ENCODE data around the gene HGS. TPM values are rescaled to one million over a fixed set of nuclear protein-coding genes. Genes with fewer than 3 reads are reported as not detected.

Gene HGS
- total RNA-seq, 1 donor from 2014 or later, result 50.5 TPM

DNA sequence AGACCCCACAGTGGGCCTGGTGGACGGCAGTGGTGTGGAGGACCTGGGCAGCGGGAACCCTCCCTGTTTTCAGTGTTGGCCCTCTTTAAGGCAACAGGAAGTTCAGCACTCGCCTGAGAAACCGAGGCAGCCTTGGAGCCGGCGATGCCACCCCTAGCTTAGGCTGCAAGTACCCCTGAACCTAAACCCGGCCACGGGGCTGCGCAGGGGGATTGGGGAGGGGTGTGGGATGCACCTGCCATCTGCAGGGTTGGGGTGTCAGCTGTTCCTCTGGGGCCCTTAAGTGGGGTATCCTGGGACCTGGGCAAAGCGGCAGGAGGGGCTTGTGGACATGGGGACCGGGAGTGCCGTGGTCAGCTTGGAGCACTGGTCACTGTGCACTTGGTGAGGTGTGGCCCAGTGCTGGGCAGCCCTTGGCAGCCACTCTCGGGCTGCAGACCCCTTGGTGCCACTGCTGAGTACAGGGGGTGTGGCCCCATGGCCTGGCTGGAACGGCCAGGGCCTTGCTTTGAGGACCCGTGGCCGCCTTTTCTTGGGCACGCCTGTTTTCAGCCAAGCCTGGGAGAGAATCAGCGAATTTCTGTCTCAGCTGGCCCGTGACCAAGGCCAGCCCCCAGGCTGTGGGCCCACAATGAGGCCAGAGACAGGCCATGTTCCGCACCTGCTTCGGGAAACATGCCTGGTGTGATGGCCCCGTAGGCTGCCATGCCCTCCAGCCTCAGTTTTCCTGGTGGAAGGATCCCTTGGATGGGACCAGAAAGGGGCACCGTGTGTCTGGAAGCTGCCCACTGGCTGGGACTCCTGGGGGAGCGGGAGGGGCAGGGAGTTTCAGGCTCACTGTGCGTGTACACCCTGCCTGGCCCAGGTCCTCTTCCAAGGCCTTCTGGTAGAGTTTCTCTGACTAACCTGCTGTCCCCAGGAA lies 24.2 kb downstream of the HGS start:
- Histone ChIP-seq H3K27me3 (ENCODE audit: low read depth) (no peaks in the 10 kb centered on the region), H3K27ac (replicated peaks) (no peak overlapping the region), H3K4me3 (no peak overlapping the region), H3K36me3 (peaks cover 38% of the 10 kb centered on the region), H3K9me3 (replicated peaks) (no peaks in the 10 kb centered on the region), H3K4me1 (peaks cover 45% of the 10 kb centered on the region)
- intact Hi-C loops (cut with micrococcal nuclease), result no loop called here
- TF ChIP-seq, protein P1, sequence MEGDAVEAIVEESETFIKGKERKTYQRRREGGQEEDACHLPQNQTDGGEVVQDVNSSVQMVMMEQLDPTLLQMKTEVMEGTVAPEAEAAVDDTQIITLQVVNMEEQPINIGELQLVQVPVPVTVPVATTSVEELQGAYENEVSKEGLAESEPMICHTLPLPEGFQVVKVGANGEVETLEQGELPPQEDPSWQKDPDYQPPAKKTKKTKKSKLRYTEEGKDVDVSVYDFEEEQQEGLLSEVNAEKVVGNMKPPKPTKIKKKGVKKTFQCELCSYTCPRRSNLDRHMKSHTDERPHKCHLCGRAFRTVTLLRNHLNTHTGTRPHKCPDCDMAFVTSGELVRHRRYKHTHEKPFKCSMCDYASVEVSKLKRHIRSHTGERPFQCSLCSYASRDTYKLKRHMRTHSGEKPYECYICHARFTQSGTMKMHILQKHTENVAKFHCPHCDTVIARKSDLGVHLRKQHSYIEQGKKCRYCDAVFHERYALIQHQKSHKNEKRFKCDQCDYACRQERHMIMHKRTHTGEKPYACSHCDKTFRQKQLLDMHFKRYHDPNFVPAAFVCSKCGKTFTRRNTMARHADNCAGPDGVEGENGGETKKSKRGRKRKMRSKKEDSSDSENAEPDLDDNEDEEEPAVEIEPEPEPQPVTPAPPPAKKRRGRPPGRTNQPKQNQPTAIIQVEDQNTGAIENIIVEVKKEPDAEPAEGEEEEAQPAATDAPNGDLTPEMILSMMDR (IDR thresholded peaks at IDR 0.05; ENCODE audit: borderline replicate concordance), result no peak
- no peak for DNase-seq

DNA sequence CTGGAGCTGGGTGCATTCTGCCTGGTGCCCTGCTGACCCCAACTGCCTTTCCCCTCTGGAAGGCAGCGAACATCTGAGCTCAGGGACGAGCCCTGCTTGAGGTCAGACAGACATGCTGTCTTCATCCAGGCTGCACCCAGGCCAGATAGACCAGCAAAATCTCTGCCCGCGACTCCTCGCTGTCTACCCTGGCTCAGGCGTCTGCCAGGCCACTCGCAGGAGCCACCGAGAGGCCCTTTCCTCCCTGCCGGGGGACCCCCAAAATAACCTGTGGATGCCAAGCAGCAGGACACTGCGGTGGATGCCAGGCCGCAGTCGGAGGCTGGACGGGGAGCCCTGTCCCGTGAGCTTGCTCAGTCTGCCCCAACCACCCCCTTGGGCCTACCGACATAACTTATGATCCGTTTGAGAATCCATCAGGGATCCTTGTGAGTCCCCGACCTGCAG lies 25.0 kb downstream of the HGS start:
- DNase-seq, result no peak
- TF ChIP-seq, protein P1 (IDR thresholded peaks at IDR 0.05; ENCODE audit: borderline replicate concordance), result no peak
- no peak overlapping the region for H3K27ac ChIP-seq (replicated peaks)
- H3K36me3 ChIP-seq, result peaks cover 38% of the 10 kb centered on the region
- no peak overlapping the region for H3K4me3 ChIP-seq
- peaks cover 46% of the 10 kb centered on the region for H3K4me1 ChIP-seq
- no peaks in the 10 kb centered on the region for H3K9me3 ChIP-seq (replicated peaks)
- H3K27me3 ChIP-seq (ENCODE audit: low read depth), result no peaks in the 10 kb centered on the region
- intact Hi-C loops (cut with micrococcal nuclease), result no loop called here

DNA sequence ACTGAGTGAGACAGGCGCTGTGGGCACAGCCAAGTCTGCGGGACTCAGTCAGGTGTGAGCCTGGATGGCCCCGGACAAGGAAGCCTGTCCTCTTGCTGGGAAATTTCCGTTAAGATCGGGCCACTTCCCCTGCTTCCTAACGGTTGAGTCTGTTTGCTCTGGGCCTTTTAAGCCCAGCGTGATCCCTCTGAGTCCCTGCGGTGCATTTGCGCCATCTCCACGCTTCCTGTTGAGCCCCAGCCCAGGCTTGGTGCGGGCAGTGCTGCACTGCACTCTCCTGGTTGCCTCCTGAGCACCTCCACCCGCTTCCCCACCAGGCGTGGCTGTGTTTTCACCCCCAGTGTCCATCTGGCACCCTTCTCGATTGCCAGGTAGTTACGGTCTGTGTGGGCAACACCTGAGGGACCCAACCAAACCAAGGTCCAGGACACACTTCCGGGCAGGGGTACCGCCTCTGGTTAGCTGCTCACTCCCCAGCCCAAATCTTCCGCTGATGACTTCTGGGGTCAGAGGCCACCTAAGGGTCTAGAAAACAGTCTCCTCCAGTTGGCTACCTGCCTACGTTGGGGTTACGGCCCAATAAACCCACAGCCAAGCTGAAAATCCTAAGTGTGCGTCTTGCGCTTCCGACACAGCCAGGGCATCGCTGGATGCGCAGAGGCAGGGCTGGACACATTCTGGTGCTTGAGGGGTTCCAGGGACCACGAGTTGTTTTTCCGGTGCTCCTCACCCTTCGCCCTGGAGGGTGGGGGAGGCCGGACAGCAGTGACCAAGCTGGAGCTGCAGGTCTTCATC lies 26.9 kb downstream of the HGS start:
- Histone ChIP-seq H3K27me3 (ENCODE audit: low read depth) (no peaks in the 10 kb centered on the region), H3K36me3 (peaks cover 24% of the 10 kb centered on the region), H3K4me3 (peak overlapping the region; percentile 91), H3K4me1 (peaks cover 36% of the 10 kb centered on the region), H3K27ac (replicated peaks) (no peak overlapping the region), H3K9me3 (replicated peaks) (no peaks in the 10 kb centered on the region)
- no peak for DNase-seq
- TF ChIP-seq, protein P1 (IDR thresholded peaks at IDR 0.05; ENCODE audit: borderline replicate concordance), result no peak
- intact Hi-C loops (cut with micrococcal nuclease), result no loop called here

DNA sequence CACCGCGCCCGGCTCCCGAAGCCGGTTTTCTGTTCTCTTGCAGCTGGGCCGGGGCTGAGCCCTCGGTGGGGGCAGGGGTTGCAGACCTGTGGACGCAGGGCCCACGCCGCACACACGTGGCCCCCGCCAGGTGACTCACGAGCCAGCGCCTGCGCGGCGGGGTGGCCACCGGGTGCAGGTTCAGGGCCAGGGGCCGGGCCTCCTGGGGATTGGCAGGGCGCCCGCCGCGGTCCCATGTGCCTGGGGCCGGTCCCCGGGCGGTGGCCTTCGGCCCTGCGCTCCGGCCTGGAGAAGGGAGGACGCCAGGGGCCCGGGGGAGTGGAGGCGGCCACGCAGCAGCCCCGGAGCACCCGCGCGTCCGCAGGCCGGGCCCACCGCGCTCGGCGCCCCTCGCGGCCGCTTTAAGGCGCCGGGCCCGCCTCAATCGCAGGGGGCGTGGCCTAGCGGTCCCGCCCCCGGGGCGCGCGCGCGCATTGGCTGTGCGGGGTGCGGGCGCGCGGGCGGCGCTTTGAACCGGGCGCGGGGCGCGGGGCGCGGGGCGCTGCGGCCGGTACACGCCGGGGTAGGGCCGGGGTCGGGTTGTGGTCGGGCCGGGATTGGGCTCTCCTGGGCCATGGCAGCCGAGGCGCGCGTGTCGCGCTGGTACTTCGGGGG lies 28.1 kb downstream of the HGS start, which contains the start of gene SLC25A10:
SLC25A10 (plus strand) TSS at position 471 of the 654 bp plus-strand sequence; CDS start at position 614, 143 bp downstream.
- TF ChIP-seq, protein P1 (IDR thresholded peaks at IDR 0.05; ENCODE audit: borderline replicate concordance), result no peak
- H3K9me3 ChIP-seq (replicated peaks), result no peaks in the 10 kb centered on the region
- H3K27ac ChIP-seq (replicated peaks), result peak within 1 kb of the TSS; percentile 74
- intact Hi-C loops (cut with micrococcal nuclease), result no loop called here
- H3K4me3 ChIP-seq, result peak within 1 kb of the TSS; percentile 91
- H3K36me3 ChIP-seq, result peaks cover 12% of the 10 kb centered on the region
- peaks cover 36% of the 10 kb centered on the region for H3K4me1 ChIP-seq
- H3K27me3 ChIP-seq (ENCODE audit: low read depth), result no peaks in the 10 kb centered on the region
- peak; percentile 72 for DNase-seq

DNA sequence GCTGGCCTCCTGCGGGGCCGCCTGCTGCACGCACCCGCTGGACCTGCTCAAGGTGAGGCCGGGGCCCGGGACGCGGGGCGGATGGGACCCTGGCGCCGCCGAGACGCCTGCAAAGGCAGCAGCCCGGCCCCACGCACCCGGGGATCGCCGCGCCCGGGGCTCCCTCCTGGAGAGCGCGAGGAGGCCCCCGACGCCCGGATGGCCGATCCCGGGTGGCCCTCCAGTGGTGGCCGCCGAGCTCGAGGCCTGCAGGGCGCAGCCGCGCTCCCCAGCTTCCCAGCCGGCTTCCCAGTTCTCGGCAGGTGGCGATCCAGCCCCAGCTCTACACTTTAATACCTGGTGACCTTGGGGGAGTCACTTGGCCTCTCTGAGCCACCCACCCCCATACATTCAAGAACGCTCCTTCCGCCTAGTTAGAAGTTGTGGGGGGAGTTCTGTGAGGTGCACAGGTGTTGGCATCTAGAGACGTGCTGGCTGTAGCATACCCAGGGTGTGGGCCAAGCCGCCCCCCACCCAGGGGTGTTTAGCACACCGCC lies 28.7 kb downstream of the HGS start:
- Histone ChIP-seq H3K9me3 (replicated peaks) (no peaks in the 10 kb centered on the region), H3K36me3 (peaks cover 6% of the 10 kb centered on the region), H3K27ac (replicated peaks) (peak overlapping the region; percentile 74), H3K4me1 (peaks cover 36% of the 10 kb centered on the region), H3K4me3 (peak overlapping the region; percentile 91), H3K27me3 (ENCODE audit: low read depth) (no peaks in the 10 kb centered on the region)
- TF ChIP-seq, protein P1 (IDR thresholded peaks at IDR 0.05; ENCODE audit: borderline replicate concordance), result no peak
- no peak for DNase-seq
- intact Hi-C loops (cut with micrococcal nuclease), result no loop called here

All from left ventricle myocardium inferior (tissue), 1 donor.